ENCODE results near the gene TMEM92. TPM values are rescaled to one million over a fixed set of nuclear protein-coding genes. Genes with fewer than 3 reads are reported as not detected.

The TMEM92 gene
- total RNA-seq, 1 donor from 2014 or later = 3.5 TPM

DNA sequence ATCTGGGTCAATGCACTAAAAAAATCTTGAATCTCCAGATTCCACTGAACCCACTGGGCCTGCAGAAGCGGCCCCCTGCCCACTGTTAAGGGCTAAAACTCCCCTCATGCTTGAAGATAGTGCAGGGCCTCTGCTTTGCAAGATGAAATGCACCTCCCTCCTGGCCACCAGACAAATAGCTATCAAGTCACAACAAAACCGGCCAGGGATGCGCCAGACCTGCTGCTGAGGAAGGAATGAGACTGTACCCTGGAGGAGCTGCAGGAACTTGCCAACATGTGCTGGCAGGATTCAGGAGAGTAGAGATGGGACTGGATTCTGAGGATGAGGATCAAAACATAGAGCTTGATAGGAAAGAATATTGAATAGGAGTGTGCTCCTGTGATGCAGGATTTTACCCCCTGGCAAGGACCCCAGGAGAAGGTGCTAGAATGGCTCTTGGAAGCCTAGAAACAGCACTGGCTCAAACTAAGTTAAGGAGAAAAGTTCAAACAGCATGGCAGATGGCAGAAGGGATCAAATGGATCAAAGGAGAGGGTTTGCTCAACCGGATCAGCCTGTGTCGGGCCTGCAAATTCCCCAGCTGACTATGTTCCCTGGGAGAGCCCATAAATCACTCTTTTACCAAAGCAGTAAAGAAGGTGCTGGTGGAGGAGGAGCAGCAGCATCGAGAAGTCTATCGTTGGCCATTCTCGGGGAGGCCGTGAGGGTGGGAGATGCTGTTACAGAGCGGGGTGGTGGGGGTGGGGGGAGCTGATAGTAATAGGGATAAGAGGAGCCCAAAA, 44.4 kb downstream of the TMEM92 start:
- H3K4me1 Mint-ChIP-seq = no peaks in the 10 kb centered on the region
- no peaks in the 10 kb centered on the region for H3K9me3 Mint-ChIP-seq
- no peak for DNase-seq (ENCODE audit: low read depth, low spot score)

DNA sequence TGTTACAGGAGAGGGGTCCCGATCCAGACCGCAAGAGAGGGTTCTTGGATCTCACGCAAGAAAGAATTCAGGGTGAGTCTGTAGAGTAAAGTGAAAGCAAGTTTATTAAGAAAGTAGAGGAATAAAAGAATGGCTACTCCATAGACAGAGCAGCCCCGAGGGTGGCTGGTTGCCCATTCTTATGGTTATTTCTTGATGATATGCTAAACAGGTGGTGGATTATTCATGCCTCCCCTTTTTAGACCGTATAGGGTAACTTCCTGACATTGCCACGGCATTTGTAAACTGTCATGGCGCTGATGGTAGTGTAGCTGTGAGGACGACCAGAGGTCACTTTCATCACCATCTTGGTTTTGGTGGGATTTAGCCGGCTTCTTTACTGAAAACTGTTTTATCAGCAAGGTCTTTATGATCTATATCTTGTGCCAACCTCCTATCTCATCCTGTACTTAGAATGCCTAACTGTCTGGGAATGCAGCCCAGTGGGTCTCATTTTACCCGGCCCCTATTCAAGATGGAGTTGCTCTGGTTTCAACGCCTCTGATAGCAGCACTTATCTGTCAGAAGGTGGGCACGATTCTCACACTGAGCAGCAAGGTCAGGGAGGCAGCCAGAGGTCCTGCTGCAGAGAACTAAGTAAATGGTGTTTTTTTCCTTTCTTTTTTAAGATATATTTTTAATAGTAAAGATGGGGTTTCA, 45.2 kb downstream of the TMEM92 start:
- H3K27ac Mint-ChIP-seq (ENCODE audit: unreplicated experiment) = no peak overlapping the region
- no peaks in the 10 kb centered on the region for H3K27me3 Mint-ChIP-seq (ENCODE audit: low read depth)
- no peaks in the 10 kb centered on the region for H3K36me3 Mint-ChIP-seq (ENCODE audit: low read depth)
- H3K9me3 Mint-ChIP-seq = no peaks in the 10 kb centered on the region
- TF ChIP-seq, protein P1, sequence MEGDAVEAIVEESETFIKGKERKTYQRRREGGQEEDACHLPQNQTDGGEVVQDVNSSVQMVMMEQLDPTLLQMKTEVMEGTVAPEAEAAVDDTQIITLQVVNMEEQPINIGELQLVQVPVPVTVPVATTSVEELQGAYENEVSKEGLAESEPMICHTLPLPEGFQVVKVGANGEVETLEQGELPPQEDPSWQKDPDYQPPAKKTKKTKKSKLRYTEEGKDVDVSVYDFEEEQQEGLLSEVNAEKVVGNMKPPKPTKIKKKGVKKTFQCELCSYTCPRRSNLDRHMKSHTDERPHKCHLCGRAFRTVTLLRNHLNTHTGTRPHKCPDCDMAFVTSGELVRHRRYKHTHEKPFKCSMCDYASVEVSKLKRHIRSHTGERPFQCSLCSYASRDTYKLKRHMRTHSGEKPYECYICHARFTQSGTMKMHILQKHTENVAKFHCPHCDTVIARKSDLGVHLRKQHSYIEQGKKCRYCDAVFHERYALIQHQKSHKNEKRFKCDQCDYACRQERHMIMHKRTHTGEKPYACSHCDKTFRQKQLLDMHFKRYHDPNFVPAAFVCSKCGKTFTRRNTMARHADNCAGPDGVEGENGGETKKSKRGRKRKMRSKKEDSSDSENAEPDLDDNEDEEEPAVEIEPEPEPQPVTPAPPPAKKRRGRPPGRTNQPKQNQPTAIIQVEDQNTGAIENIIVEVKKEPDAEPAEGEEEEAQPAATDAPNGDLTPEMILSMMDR (conservative IDR thresholded peaks at IDR 0.05) = no peak
- no peaks in the 10 kb centered on the region for H3K4me1 Mint-ChIP-seq
- no peak overlapping the region for H3K4me3 Mint-ChIP-seq
- no peak for DNase-seq (ENCODE audit: low read depth, low spot score)

More for the DNA sequence above, 44.4 kb downstream of the TMEM92 start:
- H3K36me3 Mint-ChIP-seq (ENCODE audit: low read depth) = no peaks in the 10 kb centered on the region
- TF ChIP-seq, protein P1 (conservative IDR thresholded peaks at IDR 0.05) = no peak
- no peak overlapping the region for H3K4me3 Mint-ChIP-seq
- H3K27me3 Mint-ChIP-seq (ENCODE audit: low read depth) = no peaks in the 10 kb centered on the region
- H3K27ac Mint-ChIP-seq (ENCODE audit: unreplicated experiment) = no peak overlapping the region

DNA sequence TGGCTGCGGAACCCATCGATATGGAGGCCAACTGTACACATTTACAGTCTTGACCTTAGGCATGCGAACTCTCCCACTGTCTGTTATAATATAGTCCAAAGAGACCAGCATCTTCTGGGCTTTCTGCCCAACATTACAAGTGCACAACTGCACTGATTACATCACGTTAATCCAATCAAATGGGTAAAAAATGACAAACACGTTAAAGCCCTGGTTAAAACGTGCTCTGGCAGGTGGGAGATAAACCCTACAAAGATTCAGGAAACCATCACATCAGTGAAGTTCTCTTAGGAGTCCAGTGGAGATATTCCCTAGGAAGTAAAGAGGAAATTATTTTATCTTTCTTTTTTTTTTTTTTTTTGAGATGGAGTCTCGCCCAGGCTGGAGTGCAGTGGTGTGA, 48.0 kb downstream of the TMEM92 start:
- no peaks in the 10 kb centered on the region for H3K9me3 Mint-ChIP-seq
- no peaks in the 10 kb centered on the region for H3K36me3 Mint-ChIP-seq (ENCODE audit: low read depth)
- H3K4me1 Mint-ChIP-seq = no peaks in the 10 kb centered on the region
- H3K27me3 Mint-ChIP-seq (ENCODE audit: low read depth) = no peaks in the 10 kb centered on the region
- H3K4me3 Mint-ChIP-seq = no peak overlapping the region
- TF ChIP-seq, protein P1 (conservative IDR thresholded peaks at IDR 0.05) = no peak
- H3K27ac Mint-ChIP-seq (ENCODE audit: unreplicated experiment) = no peak overlapping the region
- no peak for DNase-seq (ENCODE audit: low read depth, low spot score)

DNA sequence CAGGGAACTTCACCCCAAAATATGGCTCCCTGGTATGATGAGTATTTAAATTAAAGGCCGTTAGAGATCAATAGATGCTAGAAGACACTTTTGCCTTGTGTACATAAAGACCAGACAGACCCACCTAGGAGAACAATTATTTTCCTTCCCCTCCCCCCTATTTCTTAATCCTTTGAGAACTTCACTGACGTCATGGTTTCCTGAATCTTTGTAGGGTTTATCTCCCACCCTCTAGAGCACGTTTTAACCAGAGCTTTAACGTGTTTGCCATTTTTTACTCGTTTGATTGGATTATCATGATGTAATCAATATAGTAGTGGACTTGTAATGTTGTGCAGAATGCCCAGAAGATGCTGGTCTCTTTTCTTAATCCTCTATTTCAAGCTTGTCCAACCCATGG, 48.8 kb downstream of the TMEM92 start:
- Mint-ChIP-seq H3K36me3 (ENCODE audit: low read depth) (no peaks in the 10 kb centered on the region), H3K27me3 (ENCODE audit: low read depth) (no peaks in the 10 kb centered on the region), H3K4me3 (no peak overlapping the region), H3K27ac (ENCODE audit: unreplicated experiment) (no peak overlapping the region), H3K4me1 (no peaks in the 10 kb centered on the region), H3K9me3 (no peaks in the 10 kb centered on the region)
- DNase-seq (ENCODE audit: low read depth, low spot score) = no peak
- TF ChIP-seq, protein P1 (conservative IDR thresholded peaks at IDR 0.05) = no peak

DNA sequence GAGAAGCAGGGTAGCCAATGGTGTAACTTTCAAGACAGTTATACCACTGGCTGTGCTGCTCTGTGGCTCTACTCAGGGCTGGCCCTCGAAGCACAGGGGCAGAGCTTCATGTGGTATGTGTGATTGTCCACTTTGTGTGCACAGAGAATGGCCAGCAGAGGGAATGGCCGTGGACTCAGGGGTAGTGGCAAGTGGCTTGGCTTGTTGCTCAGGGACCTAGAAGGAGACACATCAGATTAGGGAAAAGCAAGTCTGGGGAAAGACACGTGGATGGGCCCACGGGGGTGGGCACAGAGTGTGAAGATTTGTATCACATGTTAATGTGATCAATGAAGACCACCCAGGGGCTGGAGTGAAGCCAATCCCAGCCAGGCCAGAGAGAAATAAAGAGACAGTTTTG, 51.6 kb downstream of the TMEM92 start:
- Mint-ChIP-seq H3K4me1 (no peaks in the 10 kb centered on the region), H3K9me3 (no peaks in the 10 kb centered on the region), H3K36me3 (ENCODE audit: low read depth) (no peaks in the 10 kb centered on the region), H3K27me3 (ENCODE audit: low read depth) (no peaks in the 10 kb centered on the region), H3K4me3 (no peak overlapping the region), H3K27ac (ENCODE audit: unreplicated experiment) (no peak overlapping the region)
- DNase-seq (ENCODE audit: low read depth, low spot score) = no peak
- TF ChIP-seq, protein P1 (conservative IDR thresholded peaks at IDR 0.05) = no peak
